KOPT-K1 (cell line): ENCODE data around the gene ZNF648.
"Not testable (repeated sequence)": the region's sequence is repeated elsewhere in the genome, so short reads cannot be mapped to it uniquely, and the experiment has no call there.

Experiments
- H3K27ac ChIP-seq: fragments of 200-600 bp; sonication (generic); 2 replicates; pipeline ENCODE4 v1.5.1; 2016; ENCODE audit warnings: antibody characterized with exemption, mild to moderate bottlenecking, low read depth, low read length; ENCODE audit not compliant: poor library complexity, severe bottlenecking
- H3K36me3 ChIP-seq: fragments of 200-600 bp; sonication (generic); 2 replicates; pipeline ENCODE4 v1.5.1; 2017; ENCODE audit warnings: antibody characterized with exemption, mild to moderate bottlenecking, low read length, moderate library complexity; ENCODE audit not compliant: insufficient read depth
- H3K9me3 ChIP-seq: fragments of 200-600 bp; sonication (generic); 2 replicates; pipeline ENCODE4 v1.5.1; 2017; ENCODE audit warnings: antibody characterized with exemption, low read length, mild to moderate bottlenecking; ENCODE audit not compliant: insufficient read depth, poor library complexity, severe bottlenecking

The ZNF648 gene

GRCh38 chr1:182056601-182057366 lies 4.7 kb downstream of the ZNF648 start:
- Histone ChIP-seq H3K36me3 (no peaks in the 10 kb centered on the region), H3K9me3 (no peaks in the 10 kb centered on the region), H3K27ac (no peak overlapping the region)

GRCh38 chr1:182054698-182055326 lies 6.7 kb downstream of the ZNF648 start:
- Histone ChIP-seq H3K36me3 (no peaks in the 10 kb centered on the region), H3K27ac (no peak overlapping the region), H3K9me3 (no peaks in the 10 kb centered on the region)

DNA sequence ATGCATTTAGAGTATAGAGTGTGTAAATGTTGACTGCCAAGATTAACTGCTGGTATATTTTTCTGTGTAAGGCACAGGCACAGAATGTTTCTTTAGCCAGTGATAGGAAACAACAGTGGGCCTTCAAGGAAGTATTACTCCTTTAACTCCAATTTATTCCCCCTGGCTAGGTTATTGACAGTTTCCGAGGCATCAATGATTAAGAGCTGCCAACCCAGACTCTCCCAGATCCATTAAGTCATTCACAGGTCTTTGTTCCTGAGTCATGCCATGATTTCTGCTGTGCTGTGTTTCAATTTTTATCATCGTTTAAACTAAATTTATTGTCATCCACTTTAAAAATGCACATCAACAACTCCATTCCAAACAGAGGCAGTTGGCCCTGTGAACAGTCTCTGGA lies 9.2 kb downstream of the ZNF648 start:
- H3K9me3 ChIP-seq, result no peaks in the 10 kb centered on the region

DNA sequence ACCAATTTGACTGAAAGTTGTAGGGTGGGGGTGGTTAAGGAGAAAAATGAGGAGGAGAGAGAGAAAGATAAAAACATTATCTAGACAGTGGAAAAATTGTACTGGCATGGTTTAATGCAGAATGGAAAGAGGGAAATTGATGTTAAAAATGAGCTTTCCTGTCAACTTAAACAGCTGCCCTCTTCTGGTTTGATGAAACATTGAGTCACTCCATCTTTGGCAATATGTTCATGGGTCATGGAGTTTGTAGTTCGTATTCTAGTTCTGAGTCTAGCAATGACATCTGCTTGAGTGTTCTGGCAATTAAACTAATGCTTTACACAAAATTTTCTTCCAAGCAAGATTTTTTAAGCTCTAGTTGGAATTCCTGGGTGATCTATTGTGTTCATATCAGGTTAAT lies 9.6 kb downstream of the ZNF648 start:
- no peaks in the 10 kb centered on the region for H3K36me3 ChIP-seq
- no peaks in the 10 kb centered on the region for H3K9me3 ChIP-seq
- H3K27ac ChIP-seq, result no peak overlapping the region

More for the DNA sequence above, 9.2 kb downstream of the ZNF648 start:
- Histone ChIP-seq H3K27ac (no peak overlapping the region), H3K36me3 (no peaks in the 10 kb centered on the region)

DNA sequence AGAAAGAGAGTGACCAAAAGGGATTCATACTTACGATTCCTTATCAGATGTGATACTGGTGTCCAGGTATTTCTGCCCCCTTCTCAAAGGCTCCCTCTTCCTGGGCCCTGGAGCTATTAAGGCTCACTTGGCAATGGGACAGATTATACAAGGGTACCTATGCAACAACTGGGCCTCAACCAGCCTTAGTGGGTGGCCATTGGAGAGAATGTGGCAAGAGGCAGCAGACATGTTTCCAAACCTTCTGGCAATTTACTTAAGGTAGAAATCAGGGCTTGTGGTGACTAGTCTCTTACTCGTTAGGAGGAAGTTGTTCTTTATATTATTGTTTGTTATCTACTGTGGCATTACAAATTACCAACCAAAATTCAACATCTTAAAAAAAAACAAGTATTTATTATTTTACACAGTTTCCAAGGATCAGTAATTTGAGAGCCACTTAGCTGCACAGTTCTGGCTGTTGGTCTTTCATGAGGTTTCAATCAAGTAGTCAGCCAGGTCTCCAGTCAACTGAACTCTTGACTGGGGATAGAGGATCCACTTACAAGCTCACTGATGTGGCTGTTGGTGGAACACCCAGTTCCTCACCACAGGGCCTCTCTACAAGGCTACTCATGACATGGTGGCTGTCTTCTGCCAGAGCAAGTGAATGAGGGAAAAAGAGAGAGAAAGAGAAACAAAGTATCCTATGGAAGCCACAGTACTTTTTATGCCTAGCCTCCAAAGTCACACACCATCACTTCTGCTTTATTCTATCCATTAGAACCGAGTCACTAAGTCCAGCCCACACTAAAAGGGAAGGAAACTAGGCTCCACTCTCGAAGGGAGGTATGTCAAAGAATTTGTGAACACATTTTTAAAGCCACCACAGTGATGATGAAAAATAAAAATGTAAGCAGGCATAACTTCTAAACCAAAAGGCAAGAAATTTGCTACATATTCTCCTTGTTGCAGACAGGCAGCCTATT lies 10.7 kb downstream of the ZNF648 start:
- Histone ChIP-seq H3K36me3 (no peaks in the 10 kb centered on the region), H3K27ac (no peak overlapping the region), H3K9me3 (no peaks in the 10 kb centered on the region)

DNA sequence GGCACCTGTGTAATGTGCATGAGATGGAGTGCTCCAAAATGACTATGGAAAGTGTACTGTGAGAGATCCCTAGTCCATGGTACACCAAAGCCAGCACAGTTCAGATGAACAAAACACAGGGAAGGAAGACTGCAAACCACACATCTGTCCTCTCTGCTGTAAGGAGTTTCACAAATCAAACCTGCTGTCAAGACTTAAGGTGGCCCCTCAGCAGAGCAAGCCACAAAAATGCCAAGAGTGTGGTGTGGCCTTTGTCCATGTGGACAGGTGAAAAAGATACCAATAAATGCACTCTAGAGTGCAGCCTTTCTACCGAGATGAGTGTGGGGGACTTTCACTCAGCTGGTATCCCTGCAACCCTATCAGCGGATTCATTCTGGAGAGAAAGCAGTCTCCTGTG lies 12.9 kb downstream of the ZNF648 start:
- H3K36me3 ChIP-seq, result no peaks in the 10 kb centered on the region
- H3K9me3 ChIP-seq, result no peaks in the 10 kb centered on the region
- no peak overlapping the region for H3K27ac ChIP-seq

- no peaks in the 10 kb centered on the region for H3K36me3 ChIP-seq
- H3K27ac ChIP-seq, result no peak overlapping the region
- H3K9me3 ChIP-seq, result no peaks in the 10 kb centered on the region
Observed at GRCh38 chr1:182046763-182047162, 14.7 kb downstream of the ZNF648 start.

GRCh38 chr1:182045481-182045880 lies 16.0 kb downstream of the ZNF648 start:
- H3K9me3 ChIP-seq, H3K36me3 ChIP-seq, H3K27ac ChIP-seq: not testable (repeated sequence)

GRCh38 chr1:182041615-182042014 lies 19.9 kb downstream of the ZNF648 start:
- H3K9me3 ChIP-seq, result peaks cover 14% of the 10 kb centered on the region
- no peak overlapping the region for H3K27ac ChIP-seq
- H3K36me3 ChIP-seq, result no peaks in the 10 kb centered on the region

GRCh38 chr1:182038220-182038619 lies 23.3 kb downstream of the ZNF648 start:
- Histone ChIP-seq H3K27ac (no peak overlapping the region), H3K36me3 (no peaks in the 10 kb centered on the region)

DNA sequence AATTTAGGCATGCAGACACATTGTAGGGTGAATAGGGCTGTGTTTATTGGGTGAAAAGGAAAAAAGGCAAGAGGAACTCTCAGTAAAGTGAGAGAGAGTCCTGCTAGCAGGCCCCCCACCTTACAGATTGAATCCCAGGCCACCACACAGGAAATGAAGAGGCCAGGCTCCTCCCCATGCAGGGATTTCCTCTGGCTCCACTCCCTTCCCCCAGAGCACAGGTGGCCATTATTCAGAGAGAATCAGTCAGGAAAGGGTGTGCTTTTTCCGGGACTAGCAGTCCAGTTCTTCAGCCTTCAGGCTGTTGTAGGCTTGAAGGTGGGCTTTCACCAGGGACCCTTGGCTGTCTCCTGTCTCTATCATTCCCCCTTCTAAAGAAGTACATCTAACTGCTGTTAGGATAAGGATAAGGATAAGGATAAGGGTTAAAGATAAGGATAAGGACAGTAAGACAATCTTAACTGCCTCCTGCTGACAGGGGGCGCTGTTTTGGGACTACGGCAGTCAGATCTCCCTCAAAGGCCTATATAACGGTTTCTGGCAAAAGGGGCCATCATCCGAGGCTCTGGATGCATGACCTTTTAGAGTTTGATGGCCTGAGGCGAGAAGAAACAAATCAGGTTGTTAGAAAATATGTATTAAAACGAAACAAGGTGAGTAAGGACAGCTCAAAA lies 26.3 kb downstream of the ZNF648 start:
- Histone ChIP-seq H3K36me3 (no peaks in the 10 kb centered on the region), H3K27ac (no peak overlapping the region), H3K9me3 (peaks cover 18% of the 10 kb centered on the region)

More at GRCh38 chr1:182038220-182038619, 23.3 kb downstream of the ZNF648 start:
- peaks cover 18% of the 10 kb centered on the region for H3K9me3 ChIP-seq

GRCh38 chr1:182032251-182032650 lies 29.3 kb downstream of the ZNF648 start:
- no peak overlapping the region for H3K27ac ChIP-seq
- H3K9me3 ChIP-seq, result peaks cover 7% of the 10 kb centered on the region
- no peaks in the 10 kb centered on the region for H3K36me3 ChIP-seq

- Histone ChIP-seq H3K9me3 (no peaks in the 10 kb centered on the region), H3K36me3 (no peaks in the 10 kb centered on the region), H3K27ac (peak overlapping the region; percentile 22)
Observed at GRCh38 chr1:182029379-182030331, 31.9 kb downstream of the ZNF648 start.

DNA sequence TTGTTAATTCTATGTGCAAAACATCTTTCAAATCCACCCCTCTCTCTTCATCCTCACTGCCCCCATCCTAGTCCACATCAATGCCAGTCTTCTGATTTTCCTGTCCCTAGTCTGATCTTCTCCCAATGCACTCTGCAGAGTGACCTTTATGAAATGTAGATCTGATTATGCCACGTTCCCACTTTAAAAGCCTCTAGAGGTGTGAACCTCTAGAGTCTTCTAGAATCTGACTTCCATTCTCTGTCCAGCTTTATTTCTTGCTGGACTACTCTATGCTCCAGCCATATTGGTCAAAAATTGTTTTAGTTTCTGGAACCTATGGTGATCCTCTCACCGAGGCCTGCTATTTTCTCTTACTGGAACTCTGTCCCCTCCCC lies 32.5 kb downstream of the ZNF648 start:
- no peaks in the 10 kb centered on the region for H3K36me3 ChIP-seq
- no peaks in the 10 kb centered on the region for H3K9me3 ChIP-seq
- H3K27ac ChIP-seq, result peak overlapping the region; percentile 22
